GF-D8 (cell line): ENCODE data around the gene ZC3HAV1L.
"Not testable (repeated sequence)": the region's sequence is repeated elsewhere in the genome, so short reads cannot be mapped to it uniquely, and the experiment has no call there.

Source experiments
- DNase-seq: peaks from one replicate; lab custom pipeline; 2025; lab: John Stamatoyannopoulos, UW

Gene ZC3HAV1L

GRCh38 chr7:139018910-139019309 is 16.9 kb downstream of the ZC3HAV1L start:
- no peak for DNase-seq

- DNase-seq: peak; percentile 29
These were observed 18.8 kb downstream of the ZC3HAV1L start for GRCh38 chr7:139016931-139017511.

GRCh38 chr7:139011373-139011772 is 24.5 kb downstream of the ZC3HAV1L start:
- no peak for DNase-seq

GRCh38 chr7:139004321-139005090 is 31.3 kb downstream of the ZC3HAV1L start:
- DNase-seq: no peak

DNA sequence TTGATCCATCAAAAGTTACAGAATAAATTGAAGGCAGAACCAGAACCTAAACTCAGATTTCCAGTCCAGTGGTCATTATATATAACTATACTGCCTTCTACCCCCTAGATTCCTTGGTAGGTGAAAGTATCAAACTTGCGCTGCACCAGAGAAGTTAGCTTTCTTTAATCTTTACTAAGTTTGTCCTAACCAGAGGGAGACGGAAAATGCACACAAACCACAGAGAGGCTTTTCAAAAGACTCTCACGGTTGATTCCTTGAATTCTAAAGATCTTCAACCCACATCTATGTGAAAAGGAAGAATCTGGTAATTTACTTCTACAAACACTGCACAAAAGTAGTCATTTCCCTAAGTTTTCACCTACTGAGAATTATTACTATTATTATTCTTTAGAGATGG is 36.4 kb downstream of the ZC3HAV1L start:
- DNase-seq: no peak

DNA sequence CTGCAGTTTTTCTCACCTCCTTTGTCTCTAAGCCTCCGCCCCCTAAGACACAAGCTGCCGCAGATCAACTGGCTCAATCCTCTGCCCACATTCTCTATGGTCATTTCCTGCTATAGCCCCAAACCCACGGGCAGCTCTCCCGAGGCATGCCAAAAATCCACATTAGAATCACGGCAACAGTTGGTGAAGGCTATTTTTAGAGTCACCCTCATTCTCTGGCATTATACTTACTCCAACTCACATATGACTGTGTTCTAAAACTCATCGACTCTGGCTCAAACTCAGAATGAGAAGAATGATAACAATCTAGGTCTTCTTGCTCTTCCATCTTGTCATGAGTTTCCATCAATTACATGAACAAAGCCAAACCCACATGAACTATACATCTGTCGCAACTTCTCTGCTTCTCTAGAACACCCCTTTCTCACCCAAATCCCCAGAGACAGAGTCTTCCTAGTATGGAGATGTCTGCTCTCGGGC is 43.8 kb downstream of the ZC3HAV1L start:
- DNase-seq: no peak

DNA sequence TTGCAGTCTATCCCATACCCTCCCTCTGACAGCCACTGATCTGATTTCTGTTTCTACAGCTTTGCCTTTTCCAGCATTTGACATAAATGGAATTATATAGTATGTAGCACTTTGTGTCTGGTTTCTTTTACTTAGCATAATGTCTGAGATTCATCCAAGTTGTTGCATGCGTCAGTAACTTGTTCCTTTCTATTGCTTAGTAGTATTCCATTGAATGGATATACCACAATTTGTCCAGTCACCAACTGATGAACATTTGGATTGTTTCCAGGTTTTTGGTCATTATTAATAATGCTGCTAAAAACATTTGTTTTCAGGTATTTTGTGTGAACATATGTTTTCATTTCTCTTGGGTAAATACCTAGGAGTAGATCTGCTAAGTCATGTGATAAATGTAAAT is 48.2 kb downstream of the ZC3HAV1L start:
- no peak for DNase-seq

GRCh38 chr7:138982204-138982623 is 53.6 kb downstream of the ZC3HAV1L start:
- DNase-seq: no peak

- DNase-seq: peak; percentile 37
These were observed 54.3 kb downstream of the ZC3HAV1L start, which contains the start of gene KIAA1549 for GRCh38 chr7:138981332-138982203. Gene KIAA1549, minus strand, starts transcription at chr7:138981389. Its CDS starts 120 bp downstream, at chr7:138981269.

DNA sequence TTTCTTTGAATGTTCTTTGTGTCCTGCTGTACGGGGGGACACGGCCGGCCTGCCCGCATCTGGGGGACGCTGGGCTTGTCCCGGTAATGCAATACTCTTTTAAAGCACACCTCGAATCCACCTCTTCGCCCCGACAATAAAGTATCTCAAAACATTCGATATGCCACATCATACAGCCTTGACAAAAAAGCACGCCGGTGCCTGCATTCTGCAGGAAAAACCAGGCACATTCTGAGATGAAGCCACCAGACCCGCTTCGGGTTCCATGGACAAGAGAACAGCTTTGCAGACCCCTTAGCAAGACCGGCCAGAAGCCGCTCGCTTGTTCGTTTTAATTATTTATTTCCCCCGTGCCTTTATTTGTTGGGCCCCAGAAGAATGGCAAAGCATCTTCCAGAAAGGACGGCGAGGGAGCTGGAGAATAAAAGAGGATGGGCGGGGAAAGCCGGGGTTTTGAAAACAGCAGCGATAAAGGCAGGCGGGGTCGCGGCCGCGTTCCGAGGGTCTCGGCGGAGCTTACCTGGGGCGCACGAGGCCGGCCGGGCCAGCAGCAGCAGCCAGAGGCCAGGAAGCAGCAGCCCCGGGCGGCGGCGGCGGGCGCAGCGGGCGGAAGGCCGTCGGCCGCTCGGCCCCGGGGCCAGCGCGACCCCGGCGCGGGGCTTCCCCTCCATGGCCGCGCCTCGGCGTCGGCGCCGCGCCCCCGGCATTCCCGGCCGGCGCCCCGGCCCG is 55.1 kb downstream of the ZC3HAV1L start:
- no peak for DNase-seq

DNA sequence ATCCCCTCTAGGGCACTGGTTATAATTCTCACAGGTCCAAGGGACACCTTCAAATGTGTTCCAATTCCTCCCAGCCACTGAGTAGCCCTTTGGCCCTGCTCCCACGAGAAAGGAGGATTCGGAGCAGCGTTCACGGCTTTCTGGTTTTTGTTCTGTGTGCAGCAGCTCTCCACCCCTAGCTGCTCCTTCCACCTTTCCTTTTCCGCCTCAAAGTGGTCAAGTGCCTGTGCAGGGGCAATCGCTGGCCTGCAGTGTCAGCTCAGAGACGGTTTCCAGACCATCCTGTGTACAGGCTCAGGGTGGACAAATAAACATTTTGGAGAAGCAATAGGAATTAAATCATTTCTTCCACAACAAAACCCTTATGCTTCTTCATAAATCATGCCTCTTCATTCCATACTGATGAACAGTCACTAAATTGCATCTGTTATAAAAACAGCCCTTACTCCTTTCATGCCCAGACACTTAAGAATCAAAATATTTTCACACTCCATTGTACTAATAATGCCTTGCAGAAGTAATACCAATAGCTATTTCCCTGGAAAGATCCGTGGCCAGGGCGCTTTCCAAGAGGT is 55.8 kb downstream of the ZC3HAV1L start:
- no peak for DNase-seq

- no peak for DNase-seq
These were observed 56.4 kb downstream of the ZC3HAV1L start for GRCh38 chr7:138979226-138979979.

DNA sequence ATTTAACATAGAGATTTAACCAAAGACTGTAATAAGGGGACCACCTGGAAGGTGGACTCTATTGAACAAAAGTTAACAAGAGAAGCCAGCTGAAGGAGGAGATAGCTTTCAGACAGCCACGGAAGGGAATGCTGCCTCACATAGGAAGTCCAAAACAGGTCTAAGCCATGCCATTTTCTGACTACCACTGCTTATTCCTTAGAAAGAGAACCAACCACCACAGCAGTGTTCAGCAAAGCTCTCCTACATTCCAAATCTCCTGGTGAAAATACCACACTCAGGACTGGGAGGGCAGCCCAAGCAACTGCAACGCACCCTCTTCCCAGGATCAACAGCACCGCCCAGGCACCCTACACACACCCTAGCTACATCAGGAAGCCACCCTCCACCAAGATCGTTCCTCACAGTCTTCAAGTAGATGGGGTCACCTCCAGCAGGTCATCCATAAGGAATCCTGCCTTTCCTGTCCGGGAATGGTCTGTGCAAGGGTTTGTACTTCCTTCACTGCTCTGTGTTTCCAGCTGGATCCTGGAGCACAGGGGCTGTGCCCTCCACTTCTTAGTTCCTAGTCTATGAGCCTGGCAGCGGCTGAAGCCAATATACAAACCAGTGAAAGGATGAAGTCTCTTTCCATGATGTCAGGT is 57.2 kb downstream of the ZC3HAV1L start:
- no peak for DNase-seq

- DNase-seq: not testable (repeated sequence)
These were observed 59.7 kb downstream of the ZC3HAV1L start for GRCh38 chr7:138976161-138976560.
